Stimulated activated CD4-positive, alpha-beta T cell treated with anti-CD3 and anti-CD28 coated beads, Interleukin-15, amount 100 ng/mL, for 24 hours (primary cell): Measurements from ENCODE around the gene TRPM8.
A peak's percentile ranks its signal among the peaks of the same experiment; 100 is the strongest.

Source experiments
- DNase-seq: peaks from one replicate; pipeline ENCODE4 v3.0.0-alpha.2; 2020

TRPM8 gene

DNA sequence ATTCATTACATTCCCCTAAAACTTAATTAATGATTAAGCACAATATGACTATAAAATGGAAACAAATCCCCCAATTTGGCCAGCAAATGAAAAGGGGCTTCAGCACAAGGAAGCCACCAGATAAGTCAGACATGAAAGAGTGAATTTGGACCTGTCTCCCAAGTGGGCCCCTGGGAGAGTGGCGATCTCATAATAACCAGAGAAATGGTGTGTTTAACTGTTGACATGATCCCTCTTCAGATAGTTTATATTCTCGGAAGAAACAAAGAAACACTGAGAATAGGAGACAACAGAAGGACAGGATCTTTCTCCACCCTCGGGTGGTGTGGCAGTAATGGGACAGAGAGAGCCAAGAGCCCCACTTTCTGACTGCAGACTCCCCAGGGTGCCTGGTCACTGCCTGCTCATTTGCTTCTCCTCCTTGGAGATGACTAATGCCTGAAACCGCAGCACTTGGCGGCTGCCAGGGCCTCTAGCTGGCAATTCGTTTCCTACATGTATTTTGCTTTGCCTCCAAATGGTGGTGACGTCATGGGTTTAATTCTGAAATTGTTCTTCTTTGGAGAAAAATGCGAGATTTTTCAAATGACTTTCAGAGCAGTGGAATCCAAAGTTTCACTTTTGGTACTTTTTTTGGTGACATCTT lies 86.9 kb downstream of the TRPM8 start:
- peak; percentile 53 for DNase-seq

DNA sequence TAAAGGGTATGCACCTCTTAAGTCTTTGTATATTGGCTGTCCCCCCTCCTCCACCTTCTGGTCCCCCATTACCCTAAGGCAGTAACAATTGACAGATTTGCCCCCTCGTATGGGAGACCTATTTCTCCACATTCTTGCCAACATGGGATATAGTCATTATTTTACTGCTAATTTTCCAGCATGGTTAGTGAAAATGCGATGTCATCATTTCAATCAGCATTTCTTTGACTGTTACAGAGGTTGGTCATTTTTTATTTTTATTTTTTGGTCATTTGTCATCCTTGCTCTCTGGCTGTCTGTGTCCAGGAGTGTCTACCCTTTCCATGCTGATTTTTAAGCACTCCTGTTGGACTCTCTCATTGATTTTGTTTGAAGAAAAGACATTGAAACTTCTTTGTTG lies 88.0 kb downstream of the TRPM8 start:
- DNase-seq = no peak

DNA sequence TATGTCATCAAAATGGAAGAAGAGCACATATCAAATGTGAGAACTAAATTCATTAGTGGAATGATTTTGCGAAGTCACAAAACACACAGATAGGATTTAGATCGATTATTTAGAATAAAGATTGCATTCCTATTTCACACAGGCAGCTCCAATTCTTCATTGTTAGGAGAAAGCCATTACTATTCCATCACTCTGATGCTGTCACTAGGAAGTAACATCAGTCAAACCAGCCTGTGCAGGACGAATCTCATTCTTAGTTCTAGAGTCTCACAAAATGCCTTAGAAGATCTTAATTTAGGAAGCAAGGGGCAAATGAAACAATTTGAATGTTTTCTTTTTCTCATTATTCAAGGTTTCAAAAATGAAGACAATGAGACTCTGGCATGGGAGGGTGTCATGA lies 89.3 kb downstream of the TRPM8 start:
- DNase-seq = no peak

DNA sequence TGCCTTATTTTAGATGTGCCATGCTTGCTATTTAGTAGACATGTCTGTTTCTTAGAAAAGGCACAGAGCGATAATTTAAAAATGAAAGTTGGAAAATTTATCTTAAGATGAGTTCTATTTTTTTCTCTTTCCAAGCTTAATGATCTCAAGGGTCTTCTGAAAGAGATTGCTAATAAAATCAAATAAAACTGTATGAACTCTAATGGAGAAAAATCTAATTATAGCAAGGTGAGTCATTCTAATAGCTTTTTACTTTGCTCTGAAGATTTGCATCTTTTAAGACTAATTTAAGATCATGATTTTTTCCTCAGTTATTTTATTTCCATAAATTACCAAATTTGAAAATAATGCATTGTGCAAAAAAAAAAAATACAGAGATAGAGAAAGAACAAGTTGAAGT lies 97.3 kb downstream of the TRPM8 start:
- DNase-seq = no peak

DNA sequence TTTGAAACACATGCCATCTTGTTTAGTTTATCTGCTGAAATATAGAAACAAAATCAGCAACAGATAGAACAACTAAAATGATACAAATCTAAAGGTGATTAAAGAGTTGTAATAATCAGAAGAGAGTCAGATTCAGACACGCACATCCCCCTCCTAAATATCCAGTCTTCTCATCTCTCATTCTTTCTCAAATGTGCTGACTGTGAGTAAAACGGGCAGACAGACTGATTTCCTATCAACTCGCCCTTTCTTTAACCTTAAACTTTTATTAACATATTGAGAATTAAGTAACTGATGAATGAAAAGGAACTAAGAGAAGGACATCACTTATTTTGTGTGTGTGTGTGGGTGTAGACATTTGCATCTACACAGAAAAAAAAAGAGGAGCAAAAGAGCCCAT lies 98.7 kb downstream of the TRPM8 start:
- DNase-seq = no peak

DNA sequence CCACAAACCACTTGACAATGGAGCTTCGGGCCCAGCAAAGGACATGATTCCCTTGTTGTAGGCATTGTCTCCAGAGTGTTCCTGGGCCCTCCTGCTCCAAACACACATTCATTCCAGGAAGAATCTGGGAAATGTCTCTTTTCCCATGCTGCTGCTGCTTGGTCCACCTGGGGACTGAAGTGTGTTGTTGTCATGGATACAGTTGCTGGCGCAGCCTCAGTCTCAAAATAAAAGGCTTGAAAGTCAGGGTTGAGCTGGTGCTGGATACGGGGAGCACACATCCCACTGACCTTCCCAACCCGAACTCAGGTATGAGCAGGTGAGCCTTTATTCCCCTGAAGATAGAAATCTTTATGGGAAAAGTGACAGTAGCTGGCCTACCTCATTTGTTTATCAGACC lies 102.7 kb downstream of the TRPM8 start:
- no peak for DNase-seq

DNA sequence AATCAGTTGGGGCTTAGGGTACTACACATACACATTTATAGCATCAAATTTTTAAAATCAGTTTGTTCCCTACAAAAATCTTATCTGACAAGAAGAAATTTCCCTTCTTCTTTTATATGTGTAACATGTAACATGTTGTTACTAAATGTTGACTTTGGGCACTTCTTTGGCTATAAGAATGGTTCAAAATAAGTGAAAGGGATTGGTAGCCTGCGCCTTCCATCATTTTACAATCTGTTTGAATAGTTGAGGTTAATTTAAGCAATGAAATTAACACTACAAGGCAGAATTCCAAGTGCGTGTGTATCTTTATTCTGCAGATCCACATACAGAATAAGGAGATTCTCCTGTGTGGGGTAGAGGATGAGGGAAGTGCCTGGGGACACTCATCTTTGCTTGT lies 103.2 kb downstream of the TRPM8 start:
- DNase-seq = no peak

DNA sequence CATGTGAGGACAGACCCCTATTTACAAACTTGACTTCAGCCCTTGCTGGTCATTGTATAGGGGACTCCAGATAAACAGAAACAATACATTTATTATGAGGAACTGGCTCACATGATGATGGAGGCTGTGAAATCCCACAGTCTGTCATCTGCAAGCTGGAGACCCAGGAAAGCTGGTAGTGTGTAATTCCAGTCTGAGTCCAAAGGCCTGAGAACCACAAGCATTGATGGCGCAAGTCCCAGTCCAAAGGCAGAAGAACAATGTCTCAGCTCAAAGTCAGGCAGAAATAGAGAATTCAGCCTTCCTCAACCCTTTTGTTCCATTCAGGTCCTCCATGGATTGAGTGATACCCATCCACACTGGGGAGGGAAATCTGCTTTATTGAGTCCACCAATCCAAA lies 105.3 kb downstream of the TRPM8 start:
- DNase-seq = no peak

DNA sequence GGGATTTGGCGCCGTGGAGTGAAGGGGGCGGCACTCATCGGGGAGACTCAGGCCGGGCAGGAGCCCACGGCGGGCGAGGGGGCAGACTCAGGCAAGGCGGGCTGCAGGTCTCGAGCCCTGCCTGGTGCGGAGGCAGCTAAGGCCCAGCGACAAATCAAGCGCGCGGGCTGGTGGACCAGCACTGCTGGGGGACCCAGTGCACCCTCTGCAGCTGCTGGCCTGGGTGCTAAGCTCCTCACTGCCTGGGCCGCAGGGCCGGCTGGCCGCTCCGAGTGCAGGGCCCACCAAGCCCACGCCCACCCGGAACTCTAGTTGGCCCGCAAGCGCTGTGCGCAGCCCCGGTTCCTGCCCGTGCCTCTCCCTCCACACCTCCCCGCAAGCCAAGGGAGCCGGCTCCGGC lies 107.1 kb downstream of the TRPM8 start:
- no peak for DNase-seq

DNA sequence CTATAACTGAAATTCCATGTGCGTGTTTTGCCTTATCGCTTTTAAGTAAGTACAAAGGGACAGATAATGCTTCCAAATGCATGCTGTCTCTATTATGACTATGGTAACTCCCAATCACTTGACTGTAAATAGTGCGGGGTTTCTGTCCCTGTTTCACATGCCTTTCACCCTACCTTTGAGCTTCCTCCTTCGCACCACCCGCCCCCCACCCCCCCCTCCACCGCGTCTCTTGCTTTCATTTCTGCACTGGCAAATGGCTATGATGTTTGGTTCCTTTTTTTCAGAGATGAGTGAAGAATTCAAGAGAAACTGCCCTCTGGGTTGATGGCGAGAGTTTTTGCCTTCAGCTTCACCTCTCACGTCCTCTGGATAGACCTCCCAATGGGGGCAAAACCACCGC lies 108.3 kb downstream of the TRPM8 start:
- no peak for DNase-seq

DNA sequence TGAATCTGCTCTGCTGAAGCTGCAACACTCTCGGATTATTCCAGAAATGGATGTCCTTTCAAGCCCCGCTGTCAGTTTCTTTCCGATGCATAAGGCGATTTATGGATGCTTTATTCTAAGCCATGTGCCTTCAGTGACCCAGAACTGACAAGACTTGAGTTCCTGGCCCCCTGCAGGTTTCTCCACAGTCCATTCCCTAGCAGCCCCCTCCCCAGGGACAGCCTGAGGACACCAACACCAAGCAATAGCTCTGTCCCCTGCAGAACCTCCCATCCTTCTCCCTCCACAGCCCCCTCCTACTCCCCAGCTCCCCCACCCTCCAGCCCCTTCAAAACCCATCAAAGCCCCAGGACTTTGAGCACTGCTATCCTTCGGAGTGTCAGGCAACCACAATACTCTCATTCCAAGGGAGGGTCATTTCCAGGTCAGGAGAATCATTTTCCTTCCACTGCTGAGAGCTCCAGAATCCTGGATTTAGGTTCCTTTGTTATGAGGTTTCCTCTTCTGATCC lies 108.8 kb downstream of the TRPM8 start:
- no peak for DNase-seq

DNA sequence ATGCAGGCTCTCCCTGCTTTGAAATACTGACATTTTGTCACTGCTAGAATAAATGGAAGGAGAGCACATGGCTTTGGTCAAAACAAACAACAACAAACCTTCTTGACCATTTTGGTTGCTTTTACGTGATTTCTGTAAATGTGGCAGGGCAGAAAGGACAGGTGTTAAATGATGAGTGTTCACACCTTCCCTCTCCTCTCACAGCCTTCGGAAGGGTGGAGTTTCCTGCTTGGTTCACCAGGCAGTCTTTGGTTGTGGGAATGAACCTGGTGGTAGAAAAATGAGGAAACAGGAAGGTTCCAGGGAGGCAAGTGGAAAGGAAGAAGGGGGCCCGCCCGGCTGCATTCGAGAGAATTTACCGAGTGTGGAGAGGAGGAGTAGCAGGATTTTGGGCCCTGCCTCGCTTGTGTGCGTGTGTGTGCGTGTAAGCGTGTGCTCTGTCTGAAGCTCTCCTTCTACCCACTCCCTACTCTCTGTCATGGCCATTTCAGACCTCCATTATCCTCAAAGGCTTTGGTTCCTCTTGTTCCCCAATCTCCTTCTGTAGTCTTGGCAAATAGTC lies 109.6 kb downstream of the TRPM8 start:
- DNase-seq = no peak

DNA sequence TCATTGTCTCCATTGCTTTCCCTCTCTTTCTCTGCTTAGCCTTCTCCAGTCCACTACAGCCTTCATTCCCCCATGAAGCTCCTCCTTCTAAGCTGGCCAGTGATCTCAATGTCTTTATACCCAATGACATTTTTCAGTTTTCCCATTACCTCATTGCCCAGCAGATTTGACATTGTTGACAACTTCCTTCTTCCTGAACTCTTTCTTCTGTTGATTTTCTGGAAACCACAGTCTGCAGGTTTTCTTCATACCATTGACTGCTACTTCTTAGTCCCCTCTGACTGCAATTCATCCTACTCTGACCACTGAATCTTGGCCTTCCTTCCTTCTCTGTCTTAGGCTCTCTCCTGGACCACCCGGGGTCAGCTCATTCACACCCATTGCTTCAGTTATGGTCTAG lies 110.5 kb downstream of the TRPM8 start:
- no peak for DNase-seq

DNA sequence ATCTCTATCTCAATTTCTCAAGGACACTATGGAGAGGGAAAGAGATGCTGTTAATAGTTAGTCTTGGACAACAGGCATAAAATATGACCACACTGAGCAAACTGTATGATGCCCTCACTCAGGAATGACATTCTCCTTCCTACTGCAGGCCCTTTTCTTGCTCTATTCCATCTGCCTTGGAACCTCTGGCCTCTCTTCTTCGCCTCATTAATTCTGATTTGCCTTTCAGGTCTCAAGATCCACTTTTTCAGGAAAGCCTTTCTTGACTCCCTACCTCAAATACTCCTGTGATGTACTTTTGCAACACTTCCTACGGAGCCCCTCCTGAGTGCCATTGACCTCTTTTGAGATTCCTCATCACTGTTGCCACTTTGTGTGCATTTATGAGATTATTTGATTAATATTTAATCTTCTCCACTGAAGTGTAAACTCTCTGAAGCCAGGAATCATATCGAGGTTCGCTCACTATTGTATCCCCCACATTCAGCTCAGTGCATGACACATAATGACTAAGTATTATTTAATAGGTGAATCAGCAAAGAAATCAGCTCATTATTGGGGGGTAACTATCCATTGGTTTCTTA lies 112.1 kb downstream of the TRPM8 start:
- no peak for DNase-seq

DNA sequence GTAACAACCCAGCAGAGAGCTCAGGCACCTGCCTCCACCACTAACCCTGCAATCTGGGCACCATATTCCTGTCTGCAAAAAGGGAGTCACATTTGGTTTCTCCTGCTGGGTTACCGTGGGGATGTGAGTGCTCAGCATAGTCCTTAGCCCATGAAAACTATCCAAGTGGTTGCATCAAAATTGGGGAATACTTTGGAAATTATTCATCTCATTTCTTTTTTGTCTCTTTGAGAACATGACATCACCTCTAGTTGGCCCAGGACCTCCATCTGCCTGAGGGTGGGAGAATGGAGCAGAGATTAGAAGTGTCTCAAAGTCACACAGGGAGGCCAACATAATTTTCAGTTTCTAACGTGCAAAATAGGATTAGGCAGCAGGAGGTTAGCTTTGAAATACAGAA lies 114.0 kb downstream of the TRPM8 start:
- DNase-seq = no peak

DNA sequence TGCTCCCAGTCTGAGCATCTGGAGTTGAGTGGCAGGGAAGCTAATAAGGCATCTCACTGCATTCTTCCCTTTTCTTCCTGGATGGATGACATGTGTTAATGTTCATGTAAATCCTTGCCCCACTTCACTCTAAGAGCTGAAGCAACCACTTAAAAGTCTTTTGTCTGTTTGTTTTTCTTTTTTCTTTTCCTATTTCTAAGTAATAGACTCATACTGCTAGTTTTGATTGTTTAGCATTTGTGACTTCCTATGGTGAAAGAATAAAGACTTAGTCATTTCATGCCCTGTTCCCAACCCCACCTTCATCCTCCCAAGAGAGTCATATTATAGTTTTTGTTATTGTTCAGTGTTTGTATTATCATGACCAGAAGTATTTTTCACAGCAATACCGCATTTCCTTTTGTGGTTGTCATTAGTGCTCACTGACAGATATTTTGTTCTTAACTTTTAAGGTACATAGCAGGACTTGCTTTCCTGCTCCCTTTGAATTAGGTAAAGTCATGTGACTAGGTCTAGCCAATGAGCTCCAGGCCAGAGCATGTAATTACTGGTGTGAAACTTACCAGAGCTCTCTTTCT lies 115.2 kb downstream of the TRPM8 start:
- DNase-seq = no peak

DNA sequence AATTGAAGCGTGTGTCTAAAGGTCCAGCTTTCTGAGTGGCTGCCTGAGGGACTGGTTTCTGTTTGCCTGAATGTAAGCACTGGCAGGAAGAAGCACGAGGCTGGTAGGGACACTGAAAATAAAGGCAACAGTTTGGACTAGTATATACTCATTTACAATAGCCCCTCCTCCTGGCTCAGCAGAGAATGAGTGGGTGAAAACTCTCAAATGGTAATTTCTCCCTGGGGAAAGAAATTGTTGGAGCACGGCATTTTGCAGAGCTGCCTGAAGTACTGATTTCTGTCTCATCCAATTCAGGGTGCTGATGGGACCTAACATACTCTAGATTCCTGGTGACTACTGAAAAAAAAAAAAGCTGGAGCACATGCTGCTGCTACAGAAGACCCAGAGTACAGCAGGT lies 116.0 kb downstream of the TRPM8 start:
- no peak for DNase-seq

DNA sequence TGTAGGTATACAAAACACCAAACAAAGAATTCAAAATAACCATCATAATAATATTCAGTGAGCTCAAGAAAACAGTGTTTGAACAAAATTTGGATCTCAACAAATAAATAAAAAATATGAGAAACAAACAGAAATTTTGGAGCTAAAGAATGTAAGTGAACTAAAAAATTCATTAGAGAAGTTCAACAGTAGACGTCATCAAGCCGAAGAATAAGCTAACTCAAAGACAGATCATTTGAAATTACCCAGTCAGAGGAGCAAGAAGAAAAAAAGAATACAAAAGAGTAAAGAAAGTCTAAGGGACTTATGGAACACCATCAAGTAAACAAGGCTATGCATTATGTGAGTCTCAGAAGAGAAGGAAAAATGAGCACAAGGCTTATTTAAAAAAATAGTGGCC lies 116.7 kb downstream of the TRPM8 start:
- DNase-seq = no peak

DNA sequence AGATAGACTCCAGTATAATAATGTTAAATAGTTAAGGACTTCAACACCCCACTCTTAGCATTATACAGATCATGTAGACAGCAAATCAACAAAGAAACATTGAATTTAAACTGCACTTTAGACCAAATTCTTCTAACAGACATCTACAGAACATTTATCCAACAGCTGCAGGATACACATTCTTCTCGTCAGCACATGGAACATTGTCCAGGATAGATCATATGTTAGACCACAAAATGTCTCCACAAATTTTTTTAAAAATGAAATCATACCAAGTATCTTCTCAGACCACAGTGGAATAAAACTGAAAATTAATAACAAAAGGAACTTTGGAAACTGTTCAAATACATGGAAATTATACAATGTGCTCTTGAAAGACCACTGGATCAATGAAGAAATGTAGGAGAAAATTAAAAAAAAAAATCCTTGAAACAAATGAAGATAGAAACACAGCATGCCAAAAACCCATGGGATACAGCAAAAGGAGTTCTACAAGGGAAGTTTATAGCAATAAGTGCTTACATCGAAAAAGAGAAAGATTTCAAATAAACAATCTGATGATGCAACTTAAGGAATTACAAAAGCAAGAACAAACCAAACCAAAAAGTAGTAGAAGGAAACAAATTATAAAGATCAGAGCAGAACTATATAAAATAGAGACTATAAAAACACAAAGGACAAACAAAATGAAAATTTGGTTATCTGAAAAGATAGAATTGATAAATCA lies 121.1 kb downstream of the TRPM8 start:
- no peak for DNase-seq

DNA sequence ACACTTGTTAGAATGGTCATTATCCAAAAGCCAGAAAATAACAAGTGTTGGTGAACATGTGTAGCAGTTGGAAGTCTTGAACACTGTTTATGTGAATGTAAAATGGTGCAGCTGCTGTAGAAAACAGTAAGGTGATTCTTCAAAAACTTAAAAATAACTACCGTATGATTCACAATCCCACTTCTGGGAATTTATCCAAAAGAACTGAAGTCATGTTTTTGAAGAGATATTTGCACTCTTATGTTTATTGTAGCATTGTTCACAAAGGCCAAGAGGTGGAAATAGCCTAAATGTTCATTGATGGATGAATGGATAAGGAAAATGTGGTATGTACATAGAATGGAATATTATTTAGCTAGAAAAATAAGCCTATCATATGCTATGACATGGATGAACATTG lies 127.0 kb downstream of the TRPM8 start:
- DNase-seq = no peak

DNA sequence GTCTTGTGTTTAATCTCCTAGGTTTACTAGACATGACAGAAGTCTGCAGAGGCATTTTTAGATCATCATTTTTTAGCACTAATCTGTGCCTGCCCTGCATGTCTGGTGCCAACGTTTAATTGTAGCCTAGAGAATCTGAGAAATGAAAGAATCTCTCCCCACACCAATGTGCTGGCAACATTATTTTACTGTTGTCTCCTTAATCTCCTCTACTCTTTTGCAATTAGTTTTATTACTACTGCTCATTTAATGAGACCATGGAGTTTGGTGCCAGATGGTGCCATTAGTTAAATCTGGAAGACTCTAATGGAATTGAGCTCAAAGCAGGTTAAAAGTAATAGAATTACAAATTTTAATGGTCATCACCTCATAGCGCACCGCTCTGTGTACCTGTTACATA lies 129.3 kb downstream of the TRPM8 start:
- no peak for DNase-seq

DNA sequence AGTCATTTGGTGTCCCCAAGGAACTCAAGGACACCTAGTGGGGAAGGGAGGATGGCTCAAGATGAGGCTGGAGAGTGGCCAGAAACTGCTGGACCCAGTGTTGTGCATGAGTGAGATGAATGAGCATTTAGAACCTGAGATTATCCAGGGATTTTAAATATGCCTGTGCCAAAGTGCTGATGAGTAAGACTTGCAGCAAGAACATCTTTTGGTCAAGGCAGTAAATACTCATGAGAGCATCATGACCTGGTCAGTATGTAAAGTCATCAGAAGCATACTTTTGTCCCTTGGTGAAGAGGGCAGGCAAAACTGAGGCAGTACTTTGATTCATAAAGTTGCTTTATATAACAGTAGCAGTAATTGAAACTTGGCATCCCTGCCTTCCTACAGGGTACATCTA lies 130.2 kb downstream of the TRPM8 start:
- no peak for DNase-seq

DNA sequence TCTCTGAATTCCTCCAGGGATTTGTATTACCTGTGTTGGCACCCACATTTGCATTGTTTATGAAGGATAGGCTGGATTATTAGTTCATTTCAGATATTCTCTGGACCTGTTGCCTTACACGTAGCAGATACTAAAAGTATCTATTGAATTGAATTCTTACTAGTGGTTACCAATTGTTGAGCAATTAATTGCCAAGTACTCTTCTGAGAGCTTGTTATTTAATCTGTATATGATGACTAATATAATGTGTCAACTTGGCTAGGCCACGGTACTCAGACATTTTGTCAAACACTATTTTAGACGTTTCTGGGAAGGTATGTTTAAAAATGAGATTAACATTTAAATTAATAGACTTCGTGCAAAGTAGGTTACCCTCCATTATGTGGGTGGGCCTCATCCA lies 130.9 kb downstream of the TRPM8 start:
- no peak for DNase-seq
